Frontal cortex (tissue), 4 donors: ENCODE data around the gene SDF4. TPM values are rescaled to one million over a fixed set of nuclear protein-coding genes. Genes with fewer than 3 reads are reported as not detected.
"Not testable (repeated sequence)": the region's sequence is repeated elsewhere in the genome, so short reads cannot be mapped to it uniquely, and the experiment has no call there.

ENCODE experiments used
- DNase-seq, 2 donors: peaks; one replicate each; pipeline ENCODE4 v3.0.0; 2012; ENCODE audit warnings: low spot score in 2 of 2
- FAIRE-seq: peaks from 2 replicates; lab custom pipeline; 2012; peaks lifted over from hg19 to GRCh38; lab: Jason Lieb, UNC
- total RNA-seq: library from RNA; depleted of rRNA; stranded (reverse); fragments of >200 nt; gene quantifications from one replicate; pipeline ENCODE4 v1.2.3, GENCODE V29; 2014
- donor health status: control.
- donor health status: control.
- donor health status: control.

Gene SDF4
- total RNA-seq, 1 donor from 2014 or later, result 22.8 TPM

DNA sequence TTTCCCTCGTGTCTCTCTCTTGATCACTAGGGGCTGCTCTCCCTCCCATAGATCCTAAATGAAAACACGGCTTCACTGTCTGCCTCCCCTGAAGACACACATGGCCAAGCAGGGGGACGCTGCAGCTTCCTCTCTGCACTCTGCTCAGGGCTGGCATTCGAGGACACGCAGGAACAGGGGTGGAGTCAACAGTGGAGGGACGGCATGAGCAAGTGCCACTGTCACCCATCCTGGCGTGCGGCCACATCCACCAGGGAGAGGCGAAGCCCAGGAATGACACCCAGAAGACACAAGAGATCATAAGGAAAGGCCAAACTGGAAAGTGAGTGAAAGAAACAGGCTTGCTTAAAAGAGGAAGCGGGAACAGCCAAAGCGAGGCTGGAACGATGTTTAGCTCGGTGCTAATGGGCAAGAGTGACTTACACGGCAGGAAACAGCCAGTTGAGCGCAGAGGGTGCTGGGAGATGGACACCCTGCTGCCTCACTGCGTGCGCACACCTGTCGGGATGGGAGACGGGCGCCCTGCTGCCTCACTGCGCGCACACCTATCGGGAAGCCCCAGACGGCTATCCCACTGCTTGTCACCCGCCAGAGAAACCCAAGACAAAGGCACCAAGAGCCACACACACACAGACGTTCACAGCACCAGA lies 28.3 kb upstream of the SDF4 start:
- DNase-seq (no peak), FAIRE-seq (no peak)

DNA sequence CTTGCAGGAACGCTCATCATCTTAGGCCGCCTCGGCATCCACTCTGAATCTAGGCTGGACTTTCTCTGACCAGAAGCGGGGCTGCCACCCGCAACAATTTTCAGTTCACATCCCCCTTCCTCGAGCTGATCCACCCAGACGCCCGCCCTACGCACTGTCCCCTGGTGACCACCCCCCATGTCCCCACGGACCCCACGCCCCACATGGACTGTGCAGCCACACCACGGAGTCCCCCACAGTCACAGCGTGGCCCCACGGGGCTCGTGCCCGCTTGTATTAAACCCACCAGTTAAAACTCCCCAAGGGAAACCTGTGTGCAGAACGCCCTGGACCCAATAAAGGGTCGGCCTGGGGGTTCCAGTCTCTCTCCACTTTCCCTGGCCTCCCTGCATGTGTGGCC lies 27.7 kb upstream of the SDF4 start:
- FAIRE-seq (no peak), DNase-seq (no peak)

GRCh38 chr1:1259119-1259488 lies 27.3 kb upstream of the SDF4 start:
- DNase-seq (no peak), FAIRE-seq (no peak)

DNA sequence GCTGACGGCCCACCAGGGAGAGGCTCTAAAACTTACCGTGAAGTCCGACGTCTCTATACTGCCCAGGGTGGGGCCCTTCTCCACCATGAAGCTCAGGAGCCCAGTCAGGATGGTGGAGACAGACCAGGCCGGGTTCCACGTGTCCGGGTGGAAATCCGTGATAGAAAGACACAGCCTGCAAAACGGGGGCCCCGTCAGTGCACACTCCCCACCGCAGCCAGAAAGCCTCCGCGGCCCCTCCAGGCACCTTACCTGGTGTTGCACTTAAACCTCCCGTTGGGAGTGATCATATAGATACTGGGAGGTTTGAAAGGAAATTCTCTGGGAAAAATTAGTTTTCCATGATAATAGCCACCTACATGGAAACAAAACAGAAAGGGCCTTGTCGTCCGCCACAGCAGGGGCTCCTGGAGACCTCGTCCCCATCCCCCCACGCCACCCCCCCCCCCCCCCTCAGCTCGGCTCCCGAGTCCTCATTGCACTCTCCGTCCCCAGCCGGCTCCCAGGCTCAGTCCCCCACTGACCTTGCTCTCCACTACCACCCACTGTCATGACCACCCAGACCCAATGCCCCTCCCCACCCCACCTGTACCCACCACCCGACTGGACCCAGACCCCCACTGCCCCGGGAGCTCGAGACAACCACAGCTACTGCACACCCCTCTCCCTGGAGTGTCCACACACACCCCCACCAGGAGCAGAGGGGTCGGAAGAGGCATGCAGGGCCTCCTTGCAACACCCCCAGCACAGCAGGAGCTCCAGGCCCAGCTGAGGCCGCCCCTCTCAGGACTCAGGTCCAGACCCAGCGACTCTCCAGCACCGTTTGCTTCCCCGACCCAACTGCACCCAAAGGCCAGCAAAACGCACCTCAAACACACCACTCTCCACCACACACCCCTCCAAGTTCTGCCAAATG lies 25.4 kb upstream of the SDF4 start:
- DNase-seq (no peak), FAIRE-seq (no peak)

DNA sequence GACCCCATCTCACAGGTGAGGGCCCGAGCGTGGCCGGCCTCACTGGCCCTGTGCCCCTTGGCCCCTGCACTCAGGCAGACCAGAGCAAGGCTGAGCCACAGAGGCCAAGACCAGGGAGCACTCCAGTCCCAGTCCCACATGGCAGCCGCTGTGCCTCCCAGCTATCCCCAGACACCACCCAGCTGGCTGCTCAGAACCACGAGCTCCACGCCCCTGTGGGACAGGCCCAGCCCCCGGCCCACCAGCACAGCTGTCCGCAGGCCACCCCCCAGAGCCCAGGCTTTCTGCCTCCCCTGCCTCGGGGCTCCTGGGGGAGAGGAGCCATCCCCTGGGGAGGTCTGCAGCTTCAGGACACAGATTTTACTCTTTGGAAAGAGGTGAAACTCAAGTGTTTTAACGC lies 23.8 kb upstream of the SDF4 start:
- DNase-seq, result no peak
- no peak for FAIRE-seq

- FAIRE-seq, result no peak
- no peak for DNase-seq
Measured at GRCh38 chr1:1255078-1255477, 23.3 kb upstream of the SDF4 start.

DNA sequence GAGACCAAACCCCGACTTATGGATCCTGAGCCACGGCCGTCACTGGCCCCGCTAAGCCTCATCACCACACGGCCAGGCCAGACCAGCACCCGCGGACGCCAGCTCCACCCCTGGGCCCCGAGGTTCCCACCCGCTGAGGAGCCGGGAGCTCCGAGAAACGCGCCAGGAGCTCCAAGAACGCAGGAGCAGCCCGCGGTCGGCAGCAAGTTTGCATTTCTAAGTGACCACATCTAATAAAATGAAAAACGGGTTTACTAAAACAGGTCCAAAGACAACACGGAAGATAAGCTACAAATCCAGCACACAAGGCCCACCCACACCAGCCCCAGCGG lies 22.8 kb upstream of the SDF4 start:
- FAIRE-seq, result no peak

DNA sequence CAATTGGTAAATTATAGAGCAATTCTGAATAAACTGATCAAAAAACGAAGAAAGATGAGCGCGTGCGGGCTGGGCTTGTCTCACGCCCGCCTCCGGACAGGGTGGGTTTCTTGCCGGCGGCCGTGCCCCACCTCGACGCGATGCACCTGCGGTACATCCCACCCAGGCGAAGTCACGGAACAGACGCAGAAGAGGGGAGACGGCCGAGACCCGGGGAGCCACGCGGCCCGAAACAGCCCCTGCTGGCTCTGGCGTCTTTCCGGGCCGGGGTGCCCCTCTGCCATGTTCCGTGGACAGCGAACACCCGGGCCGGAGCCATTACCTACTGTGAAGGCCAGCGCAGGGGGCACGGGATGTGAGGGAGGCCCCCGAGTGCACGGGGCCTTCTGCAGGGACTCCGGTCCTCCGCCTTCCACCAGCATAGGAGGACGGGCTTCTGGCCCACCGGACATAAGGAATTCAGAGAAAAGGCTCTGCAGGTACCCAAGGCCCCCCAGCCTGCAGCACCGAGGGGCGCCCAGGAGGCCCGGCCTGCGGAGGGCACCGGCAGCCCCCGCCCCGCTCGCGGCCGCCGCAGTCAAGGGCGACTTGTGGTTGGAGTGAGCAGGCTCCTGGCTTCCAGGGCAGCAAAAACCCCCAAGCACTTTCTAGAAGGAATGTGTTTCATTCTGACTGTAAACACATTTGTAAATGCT lies 22.3 kb upstream of the SDF4 start:
- FAIRE-seq (no peak), DNase-seq (no peak)

More for the DNA sequence above, 22.8 kb upstream of the SDF4 start:
- DNase-seq, result no peak

- DNase-seq (no peak), FAIRE-seq (no peak)
Measured at GRCh38 chr1:1253314-1253713, 21.5 kb upstream of the SDF4 start.

GRCh38 chr1:1250786-1251284 lies 19.0 kb upstream of the SDF4 start:
- FAIRE-seq, result no peak
- DNase-seq, result no peak

DNA sequence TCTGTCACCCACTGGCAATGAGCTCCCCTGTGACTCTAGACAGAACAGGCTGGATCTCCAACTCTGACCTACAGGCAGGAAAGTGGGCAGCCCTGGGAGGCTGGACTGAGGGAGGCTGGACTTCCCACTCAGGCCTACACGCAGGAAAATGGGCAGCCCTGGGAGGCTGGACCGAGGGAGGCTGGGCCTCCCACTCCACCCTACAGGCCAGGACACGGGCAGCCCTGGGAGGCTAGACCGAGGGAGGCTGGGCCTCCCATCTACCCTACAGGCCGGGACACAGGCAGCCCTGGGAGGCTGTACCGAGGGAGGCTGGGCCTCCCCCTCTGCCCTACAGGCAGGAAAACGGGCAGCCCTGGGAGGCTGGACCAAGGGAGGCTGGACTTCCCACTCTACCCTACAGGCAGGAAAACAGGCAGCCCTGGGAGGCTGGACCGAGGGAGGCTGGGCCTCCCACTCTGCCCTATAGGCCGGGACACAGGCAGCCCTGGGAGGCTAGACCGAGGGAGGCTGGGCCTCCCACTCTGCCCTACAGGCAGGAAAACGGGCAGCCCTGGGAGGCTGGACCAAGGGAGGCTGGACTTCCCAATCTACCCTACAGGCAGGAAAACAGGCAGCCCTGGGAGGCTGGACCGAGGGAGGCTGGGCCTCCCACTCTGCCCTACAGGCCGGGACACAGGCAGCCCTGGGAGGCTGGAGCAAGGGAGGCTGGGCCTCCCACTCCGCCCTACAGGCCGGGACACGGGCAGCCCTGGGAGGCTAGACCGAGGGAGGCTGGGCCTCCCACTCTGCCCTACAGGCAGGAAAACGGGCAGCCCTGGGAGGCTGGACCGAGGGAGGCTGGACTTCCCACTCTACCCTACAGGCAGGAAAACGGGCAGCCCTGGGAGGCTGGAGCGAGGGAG lies 16.5 kb upstream of the SDF4 start:
- not testable (repeated sequence) for DNase-seq, FAIRE-seq

DNA sequence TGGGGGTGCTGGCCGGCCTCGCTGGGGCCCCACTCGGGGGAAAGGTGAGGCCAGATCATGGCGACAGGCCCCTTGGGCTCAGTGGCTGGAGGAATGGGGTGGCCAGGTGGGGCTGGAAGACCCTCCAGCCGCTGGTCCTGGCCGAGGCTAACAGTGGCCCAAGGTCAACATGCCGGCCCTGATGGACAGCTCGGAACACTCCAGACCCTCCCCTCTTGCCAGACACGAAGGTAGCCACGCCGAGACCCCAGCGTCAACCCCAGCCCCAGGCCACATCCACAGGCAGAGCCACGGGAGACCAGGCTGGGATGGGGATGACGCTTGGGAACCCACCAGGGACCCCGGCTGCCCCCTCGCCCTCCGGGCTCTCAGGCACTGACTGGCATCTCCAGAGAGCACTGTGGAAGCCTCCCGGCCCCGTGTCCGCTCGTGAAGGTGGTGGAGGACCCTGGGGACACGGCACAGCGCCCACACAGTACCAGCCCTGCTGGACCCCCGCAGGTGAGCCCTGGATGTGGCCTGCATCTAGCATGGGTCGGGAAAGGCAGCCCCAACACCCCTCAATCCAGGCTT lies 15.6 kb upstream of the SDF4 start:
- DNase-seq (no peak), FAIRE-seq (no peak)

DNA sequence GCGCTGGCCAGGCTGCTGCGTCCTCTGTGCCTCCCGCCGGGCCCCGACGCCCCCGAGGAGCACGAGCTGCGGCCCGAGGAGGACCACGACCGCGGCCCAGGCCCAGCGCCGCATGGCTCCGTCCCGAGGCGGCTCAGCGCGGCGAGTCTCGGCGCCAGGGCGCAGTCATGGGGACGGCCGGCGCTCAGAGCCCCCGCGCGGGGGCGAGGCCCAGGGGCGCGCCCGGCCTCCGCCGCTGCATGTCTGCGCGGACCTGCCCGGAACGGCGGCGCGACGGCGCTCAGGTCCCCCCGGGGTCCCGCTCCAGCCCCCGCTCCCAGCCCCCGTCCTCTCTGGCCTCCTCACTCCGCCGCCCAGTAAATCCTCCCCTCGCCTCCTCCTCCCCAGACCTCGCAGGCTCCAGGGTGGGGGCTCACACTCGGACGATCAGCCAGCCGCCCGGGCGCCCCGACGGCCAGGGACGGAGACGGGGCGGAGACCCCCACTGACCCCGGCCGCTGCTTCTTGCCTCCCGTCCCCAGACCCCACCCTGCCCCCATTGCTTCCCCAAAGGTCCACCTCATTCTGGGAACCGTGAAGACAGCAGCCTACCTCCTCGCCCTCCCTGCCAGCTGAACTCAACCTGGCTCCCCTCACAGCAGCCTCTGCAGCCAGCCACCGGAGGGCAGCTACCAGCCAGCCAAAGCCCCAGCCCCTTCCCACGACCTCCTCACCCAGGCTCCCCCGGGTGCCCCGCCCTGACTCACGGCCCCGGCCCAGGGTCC lies 15.0 kb upstream of the SDF4 start, which contains the start of gene C1QTNF12:
Gene C1QTNF12 (minus strand): TSS at position 146 of the 764 bp plus-strand sequence. CDS start 32 bp downstream, at position 114.
- DNase-seq (no peak), FAIRE-seq (no peak)

GRCh38 chr1:1245817-1246576 lies 14.2 kb upstream of the SDF4 start:
- FAIRE-seq (no peak), DNase-seq (no peak)

DNA sequence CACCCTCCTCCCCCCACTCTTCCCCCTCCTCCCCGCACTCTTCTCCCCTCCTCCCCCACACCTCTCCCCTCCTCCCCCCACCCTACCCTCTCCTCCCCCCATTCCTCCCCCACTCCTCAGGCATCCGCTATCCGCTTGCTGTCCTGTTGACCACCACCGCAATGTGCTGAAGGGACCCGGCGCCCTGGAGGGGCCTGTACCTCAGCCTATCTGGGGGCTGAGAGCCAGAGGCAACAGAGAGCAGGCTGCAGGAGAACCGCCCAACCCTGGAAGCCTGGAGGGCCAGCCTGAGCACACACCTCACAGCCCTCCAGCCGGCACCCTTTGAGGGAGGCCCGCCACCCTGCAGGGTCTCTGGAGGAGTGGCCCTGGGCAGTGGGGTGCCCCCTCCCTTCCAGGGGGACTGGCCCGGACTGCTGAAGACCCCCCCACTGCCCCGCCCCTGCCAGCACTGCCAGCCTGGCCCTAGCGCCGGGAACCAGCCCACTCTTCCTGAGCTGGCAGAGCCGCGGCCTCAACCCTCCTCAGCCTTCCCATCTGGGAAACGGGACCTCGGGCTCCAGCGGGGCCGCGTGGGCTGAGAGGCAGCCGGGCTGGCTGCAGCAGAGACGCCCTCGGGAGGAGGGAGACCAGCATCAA lies 13.5 kb upstream of the SDF4 start:
- no peak for DNase-seq
- no peak for FAIRE-seq

GRCh38 chr1:1244192-1244811 lies 12.5 kb upstream of the SDF4 start:
- no peak for FAIRE-seq
- no peak for DNase-seq

GRCh38 chr1:1243807-1244191 lies 12.0 kb upstream of the SDF4 start:
- DNase-seq, result no peak
- FAIRE-seq, result no peak
